GM23248 (cell line): ENCODE data around the gene APLF. TPM values are rescaled to one million over a fixed set of nuclear protein-coding genes. Genes with fewer than 3 reads are reported as not detected.

Experiments used
- DNase-seq: peaks from one replicate; pipeline ENCODE4 v3.0.0-alpha.2; 2015
- H2AFZ ChIP-seq: fragments of 200-600 bp; sonication (generic); 2 replicates; pipeline ENCODE4 v1.6.1; 2016; ENCODE audit warnings: antibody characterized with exemption
- H3F3A ChIP-seq: fragments of 200-600 bp; sonication (generic); 2 replicates; pipeline ENCODE4 v1.6.1; 2016; ENCODE audit warnings: mild to moderate bottlenecking, antibody characterized with exemption, mixed run types; ENCODE audit not compliant: insufficient read depth
- H3K27ac ChIP-seq: fragments of 200-600 bp; sonication (generic); 2 replicates; pipeline ENCODE4 v1.5.1; 2016; ENCODE audit warnings: mild to moderate bottlenecking
- H3K27me3 ChIP-seq: fragments of 200-600 bp; sonication (generic); replicated peaks from 2 replicates; pipeline ENCODE4 v1.6.1; 2016; ENCODE audit warnings: mild to moderate bottlenecking; ENCODE audit not compliant: insufficient read depth
- H3K36me3 ChIP-seq: fragments of 200-600 bp; sonication (generic); 2 replicates; pipeline ENCODE4 v1.6.1; 2016; ENCODE audit warnings: low read depth, mild to moderate bottlenecking
- H3K4me1 ChIP-seq: fragments of 200-600 bp; sonication (generic); 2 replicates; pipeline ENCODE4 v1.6.1; 2016; ENCODE audit warnings: mild to moderate bottlenecking; ENCODE audit not compliant: insufficient read depth
- H3K4me2 ChIP-seq: fragments of 200-600 bp; sonication (generic); one replicate; pipeline ENCODE4 v1.6.1; 2016; ENCODE audit warnings: mild to moderate bottlenecking; ENCODE audit not compliant: unreplicated experiment
- H3K4me3 ChIP-seq: fragments of 200-600 bp; sonication (generic); 2 replicates; pipeline ENCODE4 v1.5.1; 2016; ENCODE audit warnings: mild to moderate bottlenecking
- H3K79me2 ChIP-seq: fragments of 200-600 bp; sonication (generic); 2 replicates; pipeline ENCODE4 v1.6.1; 2016; ENCODE audit warnings: mild to moderate bottlenecking; ENCODE audit not compliant: insufficient read depth
- H3K9ac ChIP-seq: fragments of 200-600 bp; sonication (generic); 2 replicates; pipeline ENCODE4 v1.6.1; 2016; ENCODE audit warnings: mild to moderate bottlenecking
- H3K9me2 ChIP-seq: fragments of 200-600 bp; sonication (generic); 2 replicates; pipeline ENCODE4 v1.6.1; 2016; ENCODE audit warnings: mixed run types, mild to moderate bottlenecking, moderate library complexity; ENCODE audit not compliant: insufficient read depth
- H3K9me3 ChIP-seq: fragments of 200-600 bp; sonication (generic); one replicate; pipeline ENCODE4 v1.6.1; 2017; ENCODE audit warnings: low read depth
- H4K20me1 ChIP-seq: fragments of 200-600 bp; sonication (generic); 2 replicates; pipeline ENCODE4 v1.6.0; 2016; ENCODE audit not compliant: insufficient read depth
- EZH2 ChIP-seq: fragments of 200-600 bp; sonication (generic); IDR thresholded peaks from 2 replicates; pipeline ENCODE4 v1.6.1; 2018; ENCODE audit warnings: antibody characterized with exemption, mild to moderate bottlenecking; ENCODE audit not compliant: insufficient read depth, poor library complexity, severe bottlenecking
- EZH2phosphoT487 ChIP-seq: fragments of 200-600 bp; sonication (generic); IDR thresholded peaks from 2 replicates; pipeline ENCODE4 v1.6.1; 2018; ENCODE audit warnings: antibody characterized with exemption, moderate library complexity, mild to moderate bottlenecking, low read depth; ENCODE audit not compliant: insufficient read depth
- WGBS, 2 experiments: methylation state at CpG; one replicate each; pipeline ENCODE4 v1.1.6; 2015 to 2017; ENCODE audit warnings: low lambda C conversion rate in 2 of 2, low coverage in 1 of 2; ENCODE audit errors: missing lambda C conversion rate in 2 of 2; 5-methylcytosine and 5-hydroxymethylcytosine counted together
- in situ Hi-C: fragments of 300-500 bp; cut with MboI; formaldehyde crosslinking; loops from 2 replicates; pipeline ENCODE4 v1.15.0; 2020
- polyA plus RNA-seq: library from polyadenylated mRNA; unstranded; fragments of >200 nt; fragmentation: Nextera tagmentation; extraction: Ambion mirVana; gene quantifications from 2 replicates; pipeline ENCODE4 v1.2.1, GENCODE V29; 2016
- total RNA-seq: library from RNA; depleted of rRNA; stranded (reverse); fragments of >200 nt; shearing (Covaris generic); gene quantifications from 2 replicates; pipeline ENCODE4 v1.2.3, GENCODE V29; 2014

Gene APLF
- total and polyA plus RNA-seq, 2 experiments from 2014 or later, result 3.6 to 4.0 TPM

DNA sequence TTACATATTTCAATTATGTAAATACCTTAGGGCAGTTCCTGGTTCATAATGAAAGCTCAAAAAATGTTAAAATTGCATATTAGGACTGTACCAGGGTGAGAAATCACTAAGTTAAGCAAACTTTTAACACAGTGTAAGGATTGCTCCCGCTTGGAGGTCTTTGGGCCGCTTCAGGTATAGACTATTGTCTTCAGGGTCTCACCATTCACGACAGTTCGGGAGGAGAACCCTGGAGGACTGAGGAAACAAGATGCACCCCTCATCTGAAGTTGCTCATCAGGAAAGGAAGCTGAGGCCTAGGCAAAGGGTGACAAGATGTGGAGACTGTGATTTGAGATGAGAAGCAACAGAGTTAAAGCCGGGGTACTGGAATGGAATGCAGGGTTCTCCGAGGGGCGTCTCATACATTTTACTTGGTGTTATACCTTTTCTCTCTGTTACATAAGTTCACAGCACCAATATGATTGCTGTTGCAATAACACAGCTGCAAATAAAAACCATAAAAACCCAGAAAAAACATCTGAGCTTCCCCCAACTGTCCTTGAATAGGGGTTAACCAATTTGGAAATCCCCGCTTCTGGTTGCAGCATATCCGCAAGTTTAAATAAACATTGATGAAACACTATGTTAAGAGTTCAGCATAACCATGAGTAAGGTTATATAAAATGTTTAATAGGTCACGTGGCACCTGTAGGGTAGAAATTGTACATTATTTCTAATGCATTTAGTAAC, 40.4 kb upstream of the APLF start:
- in situ Hi-C loops, result no loop called here
- H3K4me2 ChIP-seq, result no peak overlapping the region

DNA sequence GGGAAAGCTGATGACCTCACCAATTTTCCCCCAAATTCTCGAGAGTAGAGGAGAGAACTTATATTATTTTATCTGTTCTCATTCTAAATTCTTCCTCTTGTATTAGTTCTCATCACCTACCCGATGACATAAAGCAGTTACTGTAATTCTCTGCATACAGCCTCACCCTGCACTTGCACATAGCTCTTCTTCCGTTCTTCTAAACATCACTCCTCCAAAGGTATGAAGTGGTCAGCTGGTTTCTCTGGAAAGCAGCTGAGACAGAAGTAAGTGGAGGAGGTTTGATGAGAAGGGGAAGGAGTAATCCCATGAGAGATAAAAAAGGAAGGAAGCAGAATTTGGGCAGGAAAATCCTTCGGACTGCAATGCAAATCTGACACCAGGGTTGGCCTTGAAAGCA, 39.3 kb upstream of the APLF start:
- no peak overlapping the region for H3K9ac ChIP-seq
- in situ Hi-C loops, result no loop called here
- H3K36me3 ChIP-seq, result no peaks in the 10 kb centered on the region
- no peak for TF ChIP-seq EZH2phosphoT487
- no peak for TF ChIP-seq EZH2
- H2AFZ ChIP-seq, result no peak overlapping the region
- H3K27me3 ChIP-seq, result peaks cover 22% of the 10 kb centered on the region; the same call in 1 of the 2 replicates
- H3K4me3 ChIP-seq, result no peak overlapping the region
- no peaks in the 10 kb centered on the region for H3K4me1 ChIP-seq
- WGBS, 2 experiments, result 35% methylated on average over 4 of the region's 4 CpGs
- H3K79me2 ChIP-seq, result no peaks in the 10 kb centered on the region
- H3K9me2 ChIP-seq, result no peaks in the 10 kb centered on the region
- H3K9me3 ChIP-seq, result no peaks in the 10 kb centered on the region
- H3K4me2 ChIP-seq, result no peak overlapping the region
- no peak for DNase-seq
- H4K20me1 ChIP-seq, result no peaks in the 10 kb centered on the region
- no peaks in the 10 kb centered on the region for H3F3A ChIP-seq
- no peak overlapping the region for H3K27ac ChIP-seq

More for the DNA sequence above, 40.4 kb upstream of the APLF start:
- Histone ChIP-seq H3K9me2 (no peaks in the 10 kb centered on the region), H3K4me3 (no peak overlapping the region), H3K36me3 (no peaks in the 10 kb centered on the region), H3K4me1 (no peaks in the 10 kb centered on the region), H3K9ac (no peak overlapping the region), H4K20me1 (no peaks in the 10 kb centered on the region), H3K9me3 (no peaks in the 10 kb centered on the region), H3K27me3 (peaks cover 27% of the 10 kb centered on the region; the same call in 1 of the 2 replicates), H3K27ac (no peak overlapping the region), H3F3A (no peaks in the 10 kb centered on the region), H2AFZ (no peak overlapping the region), H3K79me2 (no peaks in the 10 kb centered on the region)
- TF ChIP-seq EZH2 (no peak), EZH2phosphoT487 (no peak)
- WGBS, 2 experiments, result 82 to 89% methylated on average over 10 of the region's 10 CpGs
- no peak for DNase-seq

DNA sequence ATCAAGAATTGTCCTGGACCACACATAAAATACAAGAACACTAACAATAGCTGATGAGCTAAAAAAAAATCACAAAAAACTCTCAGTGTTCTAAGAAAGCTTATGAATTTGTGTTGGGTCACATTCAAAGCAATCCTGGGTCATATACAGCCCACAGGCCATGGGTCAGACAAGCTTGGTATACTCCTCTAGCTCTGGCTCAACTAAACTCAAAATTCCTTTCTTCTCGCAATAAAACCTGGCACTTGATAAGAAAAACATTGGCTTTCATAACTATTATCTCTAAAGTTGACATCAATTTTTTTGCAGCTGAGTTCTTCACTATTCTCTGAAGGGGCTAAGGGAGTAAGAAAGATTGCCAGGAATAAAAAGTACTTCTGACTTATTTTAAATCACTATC, 38.6 kb upstream of the APLF start:
- in situ Hi-C loops, result no loop called here
- Histone ChIP-seq H3K27ac (no peak overlapping the region), H3K9me3 (no peaks in the 10 kb centered on the region), H3K79me2 (no peaks in the 10 kb centered on the region), H3K4me2 (no peak overlapping the region), H3K9ac (no peak overlapping the region), H3K36me3 (no peaks in the 10 kb centered on the region), H3F3A (no peaks in the 10 kb centered on the region), H3K4me3 (no peak overlapping the region), H3K27me3 (peaks cover 18% of the 10 kb centered on the region; the same call in 1 of the 2 replicates), H3K4me1 (no peaks in the 10 kb centered on the region), H4K20me1 (no peaks in the 10 kb centered on the region), H3K9me2 (no peaks in the 10 kb centered on the region), H2AFZ (no peak overlapping the region)
- WGBS, 2 experiments, result 52 to 56% methylated on average over 1 of the region's 1 CpG
- TF ChIP-seq EZH2, result no peak
- no peak for DNase-seq

DNA sequence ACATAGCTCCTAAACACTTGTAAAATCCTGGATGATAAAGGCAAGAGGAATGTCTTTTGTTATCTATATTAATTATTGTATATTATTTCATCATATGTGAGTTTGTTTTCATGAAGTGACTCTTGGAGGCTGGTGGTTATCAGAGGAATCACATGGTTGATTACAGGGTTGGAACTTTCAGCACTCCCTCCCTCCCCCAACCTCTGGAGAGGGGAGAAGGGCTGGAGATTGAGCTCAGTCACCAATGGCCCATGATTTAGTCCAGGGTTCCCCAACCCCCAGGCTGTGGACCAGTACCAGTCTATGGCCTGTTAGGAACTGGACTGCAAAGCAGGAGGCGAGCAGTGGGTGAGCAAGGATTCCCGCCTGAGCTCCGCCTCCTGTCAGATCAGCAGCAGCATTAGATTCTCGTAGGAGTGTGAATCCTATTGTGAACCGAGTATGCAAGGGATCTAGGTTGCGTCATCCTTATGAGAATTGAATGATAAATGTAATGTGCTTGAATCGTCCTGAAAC, 38.0 kb upstream of the APLF start:
- in situ Hi-C loops, result no loop called here
- Histone ChIP-seq H3K9me3 (no peaks in the 10 kb centered on the region), H3K4me2 (no peak overlapping the region), H3K9me2 (no peaks in the 10 kb centered on the region), H3K4me3 (no peak overlapping the region), H3K9ac (no peak overlapping the region), H3F3A (no peaks in the 10 kb centered on the region), H3K27ac (no peak overlapping the region), H3K36me3 (no peaks in the 10 kb centered on the region), H3K4me1 (no peaks in the 10 kb centered on the region), H3K79me2 (no peaks in the 10 kb centered on the region), H2AFZ (no peak overlapping the region), H4K20me1 (no peaks in the 10 kb centered on the region), H3K27me3 (peaks cover 12% of the 10 kb centered on the region; the same call in 1 of the 2 replicates)
- no peak for DNase-seq
- 55 to 60% methylated on average over 7 of the region's 7 CpGs for WGBS, 2 experiments
- no peak for TF ChIP-seq EZH2phosphoT487
- TF ChIP-seq EZH2, result no peak
